ENCODE data around the gene ADD3. TPM values are rescaled to one million over a fixed set of nuclear protein-coding genes. Genes with fewer than 3 reads are reported as not detected.
A peak's percentile ranks its signal among the peaks of the same experiment; 100 is the strongest.
"Not testable (repeated sequence)": the region's sequence is repeated elsewhere in the genome, so short reads cannot be mapped to it uniquely, and the experiment has no call there.

ADD3 gene
- total and polyA plus RNA-seq, 9 donors = 79.8 to 135 (median 93.6) TPM

- H3K4me1 ChIP-seq (ENCODE audit: control insufficient read depth, insufficient read depth, low read length) = peaks cover 7% of the 10 kb centered on the region
- no peaks in the 10 kb centered on the region for H3K27me3 ChIP-seq (ENCODE audit: control insufficient read depth, insufficient read depth, low read length)
- no peak overlapping the region for H3K4me3 ChIP-seq (ENCODE audit: low read length)
- no peaks in the 10 kb centered on the region for H3K9me3 ChIP-seq (replicated peaks; ENCODE audit: control insufficient read depth, low read depth, low read length)
- H3K36me3 ChIP-seq (ENCODE audit: control insufficient read depth, insufficient read depth, low read length) = no peaks in the 10 kb centered on the region
- no peak for DNase-seq
- H3K27ac ChIP-seq (ENCODE audit: low read length) = no peak overlapping the region
- WGBS (ENCODE audit: insufficient coverage) = no CpG with 5 or more reads among the region's 2 CpGs
Measured at GRCh38 chr10:109976681-109977080, 31.1 kb upstream of the ADD3 start.

- no peaks in the 10 kb centered on the region for H3K9me3 ChIP-seq (replicated peaks; ENCODE audit: control insufficient read depth, low read depth, low read length)
- no peak overlapping the region for H3K4me3 ChIP-seq (ENCODE audit: low read length)
- no peaks in the 10 kb centered on the region for H3K27me3 ChIP-seq (ENCODE audit: control insufficient read depth, insufficient read depth, low read length)
- H3K27ac ChIP-seq (ENCODE audit: low read length) = no peak overlapping the region
- WGBS (ENCODE audit: insufficient coverage) = 34% methylated on average over 2 of the region's 6 CpGs
- H3K36me3 ChIP-seq (ENCODE audit: control insufficient read depth, insufficient read depth, low read length) = no peaks in the 10 kb centered on the region
- DNase-seq = peak; percentile 60
- H3K4me1 ChIP-seq (ENCODE audit: control insufficient read depth, insufficient read depth, low read length) = peaks cover 7% of the 10 kb centered on the region
Measured at GRCh38 chr10:109977382-109977806, 30.4 kb upstream of the ADD3 start.

- H3K27ac ChIP-seq (ENCODE audit: low read length) = peak overlapping the region; percentile 53
- no peaks in the 10 kb centered on the region for H3K36me3 ChIP-seq (ENCODE audit: control insufficient read depth, insufficient read depth, low read length)
- peak; percentile 35 for DNase-seq
- H3K9me3 ChIP-seq (replicated peaks; ENCODE audit: control insufficient read depth, low read depth, low read length) = no peaks in the 10 kb centered on the region
- H3K4me3 ChIP-seq (ENCODE audit: low read length) = no peak overlapping the region
- peaks cover 7% of the 10 kb centered on the region for H3K4me1 ChIP-seq (ENCODE audit: control insufficient read depth, insufficient read depth, low read length)
- H3K27me3 ChIP-seq (ENCODE audit: control insufficient read depth, insufficient read depth, low read length) = no peaks in the 10 kb centered on the region
- no CpG with 5 or more reads among the region's 6 CpGs for WGBS (ENCODE audit: insufficient coverage)
Measured at GRCh38 chr10:109978481-109978880, 29.3 kb upstream of the ADD3 start.

GRCh38 chr10:109979215-109979614 is 28.6 kb upstream of the ADD3 start:
- no CpG with 5 or more reads among the region's 2 CpGs for WGBS (ENCODE audit: insufficient coverage)

GRCh38 chr10:109981650-109982049 is 26.1 kb upstream of the ADD3 start:
- no peaks in the 10 kb centered on the region for H3K36me3 ChIP-seq (ENCODE audit: control insufficient read depth, insufficient read depth, low read length)
- no peak overlapping the region for H3K4me3 ChIP-seq (ENCODE audit: low read length)
- H3K27ac ChIP-seq (ENCODE audit: low read length) = peak overlapping the region; percentile 66
- DNase-seq = peak; percentile 44
- H3K27me3 ChIP-seq (ENCODE audit: control insufficient read depth, insufficient read depth, low read length) = no peaks in the 10 kb centered on the region
- peaks cover 7% of the 10 kb centered on the region for H3K4me1 ChIP-seq (ENCODE audit: control insufficient read depth, insufficient read depth, low read length)
- H3K9me3 ChIP-seq (replicated peaks; ENCODE audit: control insufficient read depth, low read depth, low read length) = no peaks in the 10 kb centered on the region
- no CpG with 5 or more reads among the region's 2 CpGs for WGBS (ENCODE audit: insufficient coverage)

More at GRCh38 chr10:109979215-109979614, 28.6 kb upstream of the ADD3 start:
- peak overlapping the region; percentile 22 for H3K27ac ChIP-seq (ENCODE audit: low read length)
- H3K36me3 ChIP-seq (ENCODE audit: control insufficient read depth, insufficient read depth, low read length) = no peaks in the 10 kb centered on the region
- no peaks in the 10 kb centered on the region for H3K9me3 ChIP-seq (replicated peaks; ENCODE audit: control insufficient read depth, low read depth, low read length)
- H3K27me3 ChIP-seq (ENCODE audit: control insufficient read depth, insufficient read depth, low read length) = no peaks in the 10 kb centered on the region
- H3K4me3 ChIP-seq (ENCODE audit: low read length) = no peak overlapping the region
- peaks cover 7% of the 10 kb centered on the region for H3K4me1 ChIP-seq (ENCODE audit: control insufficient read depth, insufficient read depth, low read length)
- no peak for DNase-seq

DNA sequence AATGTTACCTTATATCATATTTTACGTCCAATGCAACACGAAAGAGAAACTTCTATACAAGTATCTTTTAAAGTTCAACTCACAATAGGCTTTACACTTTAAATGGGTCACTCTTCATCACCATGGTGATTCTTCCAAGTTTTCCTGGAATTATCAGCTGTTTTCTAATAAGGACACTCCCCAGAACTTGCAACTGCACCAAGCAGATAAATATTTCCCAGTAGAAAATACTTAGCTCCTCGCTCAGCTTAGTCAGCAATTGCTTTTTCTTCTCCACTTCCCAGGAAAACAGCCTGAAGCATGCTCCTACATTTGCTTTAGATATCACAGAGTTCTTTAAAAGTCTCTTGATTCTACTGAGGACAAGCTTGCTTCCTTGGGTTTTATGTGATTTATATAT is 25.7 kb upstream of the ADD3 start:
- H3K27me3 ChIP-seq (ENCODE audit: control insufficient read depth, insufficient read depth, low read length) = no peaks in the 10 kb centered on the region
- WGBS (ENCODE audit: insufficient coverage) = 50% methylated on average over 2 of the region's 3 CpGs
- no peaks in the 10 kb centered on the region for H3K9me3 ChIP-seq (replicated peaks; ENCODE audit: control insufficient read depth, low read depth, low read length)
- peak overlapping the region; percentile 66 for H3K27ac ChIP-seq (ENCODE audit: low read length)
- peak; percentile 93 for DNase-seq
- H3K4me1 ChIP-seq (ENCODE audit: control insufficient read depth, insufficient read depth, low read length) = peaks cover 7% of the 10 kb centered on the region
- H3K4me3 ChIP-seq (ENCODE audit: low read length) = no peak overlapping the region
- H3K36me3 ChIP-seq (ENCODE audit: control insufficient read depth, insufficient read depth, low read length) = no peaks in the 10 kb centered on the region

DNA sequence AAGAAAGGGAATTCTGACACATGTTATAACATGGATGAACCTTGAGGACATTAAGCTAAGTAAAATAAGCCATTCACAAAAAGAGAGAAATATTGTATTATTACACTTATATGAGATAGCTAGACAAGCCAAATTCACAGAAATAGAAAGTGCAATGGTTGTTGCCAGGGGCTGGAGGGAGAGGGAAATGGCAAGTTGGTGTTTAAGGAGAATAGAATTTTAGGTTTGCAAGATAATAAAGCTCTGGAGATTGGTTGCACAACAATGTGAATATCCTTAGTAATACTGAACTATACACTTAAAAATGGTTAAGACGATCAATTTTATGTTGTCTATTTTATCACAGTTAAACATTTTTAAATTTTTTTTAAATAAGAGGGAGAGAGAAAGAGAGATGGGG is 25.0 kb upstream of the ADD3 start:
- H3K36me3 ChIP-seq (ENCODE audit: control insufficient read depth, insufficient read depth, low read length) = no peaks in the 10 kb centered on the region
- H3K27ac ChIP-seq (ENCODE audit: low read length) = peak overlapping the region; percentile 66
- no CpG with 5 or more reads among the region's 1 CpG for WGBS (ENCODE audit: insufficient coverage)
- no peaks in the 10 kb centered on the region for H3K27me3 ChIP-seq (ENCODE audit: control insufficient read depth, insufficient read depth, low read length)
- H3K4me3 ChIP-seq (ENCODE audit: low read length) = no peak overlapping the region
- H3K9me3 ChIP-seq (replicated peaks; ENCODE audit: control insufficient read depth, low read depth, low read length) = no peaks in the 10 kb centered on the region
- peak; percentile 30 for DNase-seq
- H3K4me1 ChIP-seq (ENCODE audit: control insufficient read depth, insufficient read depth, low read length) = peaks cover 2% of the 10 kb centered on the region

DNA sequence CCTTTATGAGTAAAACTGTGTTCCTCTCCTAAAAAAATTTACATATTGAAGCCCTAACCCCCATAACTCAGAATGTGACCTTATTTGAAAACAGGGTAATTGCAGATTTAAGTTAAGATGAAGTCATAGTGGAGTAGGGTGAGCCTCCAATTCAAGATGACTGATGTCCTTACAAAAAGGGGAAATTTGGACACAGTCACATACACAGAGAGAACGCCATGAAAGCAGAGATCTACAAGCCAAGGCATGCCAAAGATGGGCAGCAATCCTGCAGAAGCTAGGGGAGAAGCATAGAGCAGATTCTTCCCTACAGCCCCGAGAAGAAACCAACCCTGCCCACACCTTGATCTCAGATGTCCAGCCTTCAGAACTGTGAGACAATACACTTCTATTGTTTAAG is 23.8 kb upstream of the ADD3 start:
- no peak overlapping the region for H3K4me3 ChIP-seq (ENCODE audit: low read length)
- H3K4me1 ChIP-seq (ENCODE audit: control insufficient read depth, insufficient read depth, low read length) = peaks cover 3% of the 10 kb centered on the region
- H3K27me3 ChIP-seq (ENCODE audit: control insufficient read depth, insufficient read depth, low read length) = no peaks in the 10 kb centered on the region
- no peak overlapping the region for H3K27ac ChIP-seq (ENCODE audit: low read length)
- no peaks in the 10 kb centered on the region for H3K36me3 ChIP-seq (ENCODE audit: control insufficient read depth, insufficient read depth, low read length)
- no peaks in the 10 kb centered on the region for H3K9me3 ChIP-seq (replicated peaks; ENCODE audit: control insufficient read depth, low read depth, low read length)
- WGBS (ENCODE audit: insufficient coverage) = no CpG with 5 or more reads among the region's 2 CpGs
- DNase-seq = no peak

GRCh38 chr10:109985768-109986167 is 22.0 kb upstream of the ADD3 start:
- WGBS (ENCODE audit: insufficient coverage) = no CpG with 5 or more reads among the region's 3 CpGs
- not testable (repeated sequence) for DNase-seq; H3K27ac ChIP-seq (ENCODE audit: low read length); H3K4me3 ChIP-seq (ENCODE audit: low read length); H3K36me3 ChIP-seq (ENCODE audit: control insufficient read depth, insufficient read depth, low read length); H3K27me3 ChIP-seq (ENCODE audit: control insufficient read depth, insufficient read depth, low read length); H3K4me1 ChIP-seq (ENCODE audit: control insufficient read depth, insufficient read depth, low read length); H3K9me3 ChIP-seq (replicated peaks; ENCODE audit: control insufficient read depth, low read depth, low read length)

- no peaks in the 10 kb centered on the region for H3K36me3 ChIP-seq (ENCODE audit: control insufficient read depth, insufficient read depth, low read length)
- WGBS (ENCODE audit: insufficient coverage) = no CpG with 5 or more reads among the region's 3 CpGs
- H3K4me3 ChIP-seq (ENCODE audit: low read length) = no peak overlapping the region
- peak overlapping the region; percentile 77 for H3K27ac ChIP-seq (ENCODE audit: low read length)
- no peaks in the 10 kb centered on the region for H3K9me3 ChIP-seq (replicated peaks; ENCODE audit: control insufficient read depth, low read depth, low read length)
- H3K4me1 ChIP-seq (ENCODE audit: control insufficient read depth, insufficient read depth, low read length) = peaks cover 3% of the 10 kb centered on the region
- peak; percentile 88 for DNase-seq
- H3K27me3 ChIP-seq (ENCODE audit: control insufficient read depth, insufficient read depth, low read length) = no peaks in the 10 kb centered on the region
Measured at GRCh38 chr10:109987452-109988211, 20.2 kb upstream of the ADD3 start.
